Activated CD4-positive, CD25-positive, alpha-beta regulatory T cell treated with anti-CD3 and anti-CD28 coated beads, Interleukin-2, amount 50 U/mL, for 24 hours (primary cell): ENCODE results near the gene CFAP157.

Experiments used
- ATAC-seq, 2 donors: fragments of 150-1000 bp; cut with Tn5 transposase; one replicate each; pipeline ENCODE4 v1.10.0; 2021; ENCODE audit warnings: mild to moderate bottlenecking in 1 of 2, moderate library complexity in 1 of 2

CFAP157 gene

DNA sequence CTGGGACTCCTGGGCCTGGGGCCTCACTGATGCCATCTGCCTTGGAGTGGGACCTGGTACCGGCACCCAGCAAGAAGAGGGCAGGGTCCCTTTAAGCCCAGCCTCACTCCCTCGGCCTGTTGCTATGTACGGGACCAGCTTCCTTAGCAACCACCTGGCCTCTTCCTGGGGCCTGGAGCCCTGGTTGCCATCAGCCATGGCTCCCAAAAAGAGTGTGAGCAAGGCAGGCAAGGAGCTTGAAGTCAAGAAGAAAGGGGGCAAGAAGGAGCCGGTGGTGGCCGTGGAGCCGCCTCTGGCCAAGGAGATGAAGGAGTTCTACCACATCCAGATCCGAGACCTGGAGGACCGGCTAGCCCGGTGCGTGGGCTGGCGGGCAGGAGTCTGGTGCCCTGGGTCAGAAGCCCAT is at the start of gene CFAP157:
TSS of gene CFAP157 (plus strand) at position 153 of the 406 bp plus-strand sequence. CDS start at position 197, 44 bp downstream.
- no peak for ATAC-seq

DNA sequence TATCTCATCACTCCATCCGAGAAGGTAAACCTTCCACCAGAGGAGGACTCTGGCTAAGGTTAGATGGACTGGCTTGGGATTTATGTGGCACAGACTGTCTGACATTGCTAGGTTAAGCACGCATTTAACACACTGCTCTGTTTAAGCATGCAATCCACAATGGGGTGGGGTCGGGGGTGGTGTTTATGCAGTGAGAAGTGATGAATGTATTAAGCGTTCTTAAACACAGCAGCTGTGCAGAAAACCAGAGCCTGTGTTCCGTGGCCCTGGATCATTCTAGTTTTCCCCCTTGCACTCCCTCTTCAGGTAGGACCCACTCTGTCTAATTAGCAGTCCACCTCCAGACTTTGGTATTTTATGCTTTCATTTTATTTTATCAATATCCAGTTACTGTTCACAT is 48.4 kb upstream of the CFAP157 start:
- ATAC-seq = no peak

DNA sequence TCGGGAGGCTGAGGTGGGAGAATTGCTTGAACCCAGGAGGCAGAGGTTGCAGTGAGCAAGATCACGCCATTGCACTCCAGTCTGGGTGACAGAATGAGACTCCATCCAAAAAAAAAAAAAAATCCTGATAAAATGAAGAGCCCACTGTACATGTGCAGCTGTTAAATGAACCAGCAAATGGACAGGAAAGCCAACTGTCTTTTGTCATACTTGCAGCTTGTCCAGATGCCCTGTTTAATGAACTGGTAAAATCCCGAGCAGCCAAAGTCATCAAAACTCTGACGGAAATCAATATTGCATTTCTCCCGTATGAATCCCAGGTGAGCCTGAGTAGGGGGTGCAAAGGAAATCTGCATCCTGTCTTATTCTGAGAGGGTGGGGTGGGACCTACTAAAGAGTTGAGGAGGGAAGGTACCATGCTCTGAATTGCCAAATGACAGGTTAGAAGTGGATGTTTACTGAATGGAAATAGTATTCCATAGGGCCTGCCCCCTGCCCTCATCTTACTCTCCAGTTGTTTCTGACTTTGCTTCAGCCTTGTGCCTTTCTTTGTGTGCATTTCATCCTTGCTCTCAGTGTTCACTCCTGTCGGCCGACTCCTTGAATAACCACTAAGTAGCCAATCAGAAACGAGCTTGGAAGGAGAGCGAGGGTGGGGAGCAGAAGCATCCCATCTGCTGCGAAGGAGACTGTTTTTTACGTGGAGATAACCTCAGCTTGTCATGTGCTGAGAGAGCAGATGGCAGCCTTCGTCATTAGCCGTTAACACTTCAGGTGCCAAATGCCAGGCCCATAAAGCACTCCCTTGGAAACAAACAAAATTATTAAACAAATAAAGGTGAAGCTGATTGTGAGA is 45.7 kb upstream of the CFAP157 start:
- ATAC-seq = no peak

DNA sequence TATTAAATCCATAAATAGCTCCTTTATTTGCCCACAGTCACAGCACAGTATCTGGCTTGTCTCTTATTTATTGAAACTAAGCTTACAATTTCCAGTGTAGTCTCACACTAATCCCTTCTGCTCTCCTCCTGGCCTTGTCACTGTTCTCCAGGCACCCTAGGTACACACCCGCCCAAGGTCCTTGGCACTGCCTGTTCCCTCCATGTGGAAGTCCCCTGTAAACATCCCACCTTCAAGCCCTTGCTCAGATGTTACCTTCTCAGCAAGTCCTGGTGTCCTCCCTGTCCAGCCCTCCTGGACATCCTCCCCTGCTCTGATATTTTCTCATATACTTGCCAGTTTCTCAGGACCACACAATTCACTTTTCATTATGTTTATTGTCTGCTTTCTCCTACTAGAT is 44.2 kb upstream of the CFAP157 start:
- no peak for ATAC-seq

DNA sequence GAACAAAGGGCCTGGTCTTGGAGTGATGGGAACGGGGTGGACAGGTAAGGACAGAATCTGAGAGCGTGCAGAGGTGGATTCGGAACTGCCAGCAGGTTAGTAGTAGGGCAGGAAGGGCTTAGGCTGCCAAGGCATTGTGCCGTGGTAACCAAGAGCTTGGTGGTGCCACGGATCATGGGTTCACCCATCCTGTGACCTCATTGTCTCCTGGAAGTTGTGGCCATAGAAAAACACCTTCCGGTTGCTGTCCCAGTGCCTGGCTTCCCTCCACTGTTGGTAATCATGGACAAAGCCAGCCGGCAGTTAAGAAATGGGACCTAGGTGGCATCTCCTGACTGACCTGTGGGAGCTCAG is 42.5 kb upstream of the CFAP157 start:
- no peak for ATAC-seq

DNA sequence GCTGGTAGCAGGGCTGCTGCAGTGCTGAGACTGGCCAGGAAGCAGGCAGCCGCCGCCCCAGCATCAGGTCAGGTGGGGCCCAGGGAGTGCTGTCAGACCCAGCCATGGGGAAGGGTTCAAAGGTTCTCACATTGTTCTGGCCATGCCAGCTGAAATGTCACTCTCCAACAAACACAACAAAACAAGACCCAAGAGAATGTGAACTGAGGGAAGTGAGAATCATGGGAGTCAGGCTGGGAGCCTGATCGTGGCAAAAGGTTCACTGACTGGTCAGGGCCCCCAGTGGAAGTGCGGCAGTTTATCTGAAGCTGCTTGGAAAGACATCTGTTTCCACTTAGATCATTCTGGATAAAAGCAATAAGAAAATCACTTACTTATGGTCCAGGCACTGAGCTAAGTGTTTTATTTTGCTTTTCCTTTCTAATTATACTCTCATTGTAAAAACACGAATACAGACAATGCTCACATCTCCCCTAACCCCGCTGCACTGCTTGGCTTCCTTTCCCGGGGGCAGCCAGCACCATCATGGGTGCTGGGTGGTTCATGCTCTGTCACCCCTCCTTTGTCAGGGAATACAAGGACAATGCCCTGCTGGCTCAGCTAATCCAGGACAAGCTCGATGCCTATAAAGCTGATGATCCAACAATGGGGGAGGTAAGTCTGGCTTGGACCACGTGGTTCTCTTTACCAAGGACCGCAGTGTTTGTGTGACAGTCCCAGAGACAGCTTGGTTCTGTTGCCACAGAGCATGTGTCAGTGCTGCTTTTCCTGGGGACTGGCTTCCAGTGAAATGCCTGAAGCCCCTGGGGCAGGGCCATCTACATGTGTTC is 41.9 kb upstream of the CFAP157 start:
- ATAC-seq = no peak

DNA sequence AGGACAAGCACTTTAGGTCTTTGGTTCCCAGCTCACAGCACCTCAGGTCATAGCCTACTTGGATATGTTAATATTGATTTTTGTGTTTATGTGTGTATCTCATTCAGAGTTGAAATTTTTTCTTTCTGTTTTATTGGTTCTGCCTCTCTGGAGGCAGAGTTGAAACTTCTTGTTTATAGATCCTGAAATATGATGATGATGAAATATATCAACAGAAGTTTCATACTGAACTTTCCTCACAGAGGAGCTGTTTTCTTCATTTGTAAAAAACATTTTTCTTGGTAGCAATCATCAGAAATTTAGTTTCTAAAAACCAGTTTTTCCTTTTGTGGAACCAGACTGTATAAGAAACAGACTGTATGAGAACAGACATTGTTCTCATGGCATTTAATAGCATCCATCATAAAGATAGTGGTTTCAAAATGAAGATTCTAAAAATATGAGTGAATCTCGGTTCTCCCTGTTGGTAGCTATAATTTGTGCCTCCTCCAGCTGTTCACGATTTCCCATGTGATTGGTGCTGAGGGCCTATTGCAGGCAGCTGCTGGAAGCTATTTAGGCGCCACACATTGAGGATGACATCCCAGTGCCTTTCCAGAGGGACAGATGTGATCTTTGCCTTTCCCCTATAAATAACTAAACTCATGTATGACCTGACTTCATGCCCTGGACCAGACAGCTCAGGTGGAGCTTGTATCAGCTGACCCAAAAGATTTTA is 39.5 kb upstream of the CFAP157 start:
- ATAC-seq = no peak

DNA sequence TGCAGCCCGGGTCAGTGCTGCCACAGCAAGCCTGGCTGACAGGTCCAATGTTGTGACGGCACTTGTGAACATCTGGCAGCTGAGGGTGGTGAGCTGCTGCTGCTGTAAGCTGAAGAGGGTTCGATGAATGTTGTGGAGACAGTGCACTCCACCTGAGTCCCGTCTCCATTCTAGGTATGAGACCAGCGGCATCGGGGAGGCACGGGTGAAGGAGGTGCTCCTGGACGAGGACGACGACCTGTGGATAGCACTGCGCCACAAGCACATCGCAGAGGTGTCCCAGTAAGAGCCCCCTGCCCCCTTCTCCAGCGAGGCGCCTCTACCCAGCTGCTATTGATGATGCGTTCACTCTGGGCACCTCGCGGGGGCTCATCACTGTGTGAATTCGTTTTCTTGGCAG is 38.9 kb upstream of the CFAP157 start:
- ATAC-seq = no peak

DNA sequence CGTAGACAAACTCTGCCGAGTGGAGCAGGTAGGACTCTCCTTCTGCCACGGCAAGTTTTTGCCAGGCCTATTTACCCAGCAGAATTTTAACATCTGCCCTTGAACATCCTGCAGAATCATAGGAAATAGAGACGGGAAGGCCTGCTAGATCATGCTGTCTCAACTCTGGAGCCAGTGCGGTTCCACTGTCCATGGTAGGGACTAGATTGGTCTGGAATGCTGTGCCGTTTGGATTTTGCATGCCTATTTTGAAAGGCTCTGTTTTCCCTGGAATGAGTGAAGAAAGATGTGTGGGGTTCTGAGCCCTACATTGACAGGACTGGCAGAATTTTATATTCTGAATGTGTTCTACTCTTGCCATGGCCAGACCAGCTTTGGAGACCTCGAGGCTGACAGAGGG is 33.6 kb upstream of the CFAP157 start:
- no peak for ATAC-seq

DNA sequence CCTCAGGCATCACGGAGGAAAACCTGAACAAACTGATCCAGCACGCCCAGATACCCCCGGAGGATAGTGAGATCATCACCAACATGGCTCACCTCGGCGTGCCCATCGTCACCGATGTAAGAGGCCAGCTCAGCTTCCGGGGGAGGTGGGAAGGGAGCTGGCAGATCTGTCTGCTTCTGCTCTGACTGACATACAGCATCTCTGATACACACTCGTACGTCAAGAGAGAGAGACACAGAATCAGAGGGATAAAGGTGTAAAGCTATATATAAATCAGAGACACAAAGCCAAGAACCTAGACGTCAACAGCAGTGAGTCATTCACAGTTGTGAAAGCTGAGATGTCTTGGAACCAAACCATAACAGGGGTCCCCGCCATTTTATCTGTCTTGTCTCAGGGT is 30.1 kb upstream of the CFAP157 start:
- no peak for ATAC-seq

DNA sequence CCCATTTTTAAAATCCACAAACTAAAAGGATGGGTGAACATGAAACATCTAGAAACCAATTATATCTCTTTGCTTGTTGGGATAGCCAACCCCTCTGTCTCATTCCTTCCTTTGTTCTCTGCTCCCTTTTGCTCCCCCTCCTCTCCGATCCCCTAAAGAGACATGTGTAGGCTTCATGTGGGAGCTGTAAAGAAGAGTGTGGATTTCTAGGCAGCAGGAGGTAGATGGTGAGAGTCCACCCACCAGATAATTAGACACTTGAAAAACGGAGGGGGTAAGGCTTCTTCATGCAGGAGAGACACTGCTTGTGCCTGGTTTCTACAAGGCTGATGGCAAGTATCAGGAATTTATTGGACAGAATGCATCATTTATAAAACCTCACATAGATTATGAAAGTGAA is 27.3 kb upstream of the CFAP157 start:
- no peak for ATAC-seq

DNA sequence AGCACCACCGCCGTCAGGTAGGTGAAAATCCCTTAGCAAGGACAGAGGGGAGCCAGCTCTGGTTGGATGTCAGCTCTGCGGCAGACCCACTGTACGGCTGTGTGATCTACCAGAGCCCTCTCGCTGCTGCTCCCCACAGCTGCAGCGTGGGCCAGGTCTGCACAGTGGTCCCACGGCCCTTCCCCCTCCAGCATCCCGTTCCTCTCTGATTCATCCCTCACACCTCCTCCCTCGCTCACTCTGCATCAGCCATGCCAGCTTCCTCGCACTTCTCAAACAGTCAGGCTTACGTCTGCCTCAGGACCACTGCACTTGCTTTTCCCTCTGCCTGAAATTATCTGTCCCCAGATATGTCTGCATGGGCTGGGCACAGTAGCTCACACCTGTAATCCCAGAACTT is 26.6 kb upstream of the CFAP157 start:
- ATAC-seq = no peak

DNA sequence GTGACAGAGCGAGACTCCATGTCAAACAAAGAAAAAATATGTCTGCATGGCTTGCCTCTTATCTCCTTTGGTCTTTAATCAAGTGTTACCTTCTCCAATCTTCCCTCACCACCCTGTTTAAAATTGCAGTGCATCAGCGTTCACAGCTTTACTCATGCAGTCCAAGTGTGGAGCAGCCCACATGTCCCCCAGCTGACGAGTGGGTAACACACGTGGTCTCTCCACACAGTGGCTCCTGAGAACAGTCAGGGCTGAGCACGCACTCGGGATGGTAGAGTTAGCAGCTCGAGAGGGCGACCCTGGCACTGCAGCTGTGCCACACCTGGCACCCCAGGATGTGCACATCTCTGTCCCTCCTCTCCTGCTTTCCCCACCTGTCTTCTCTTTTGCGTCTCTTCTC is 25.9 kb upstream of the CFAP157 start:
- no peak for ATAC-seq

DNA sequence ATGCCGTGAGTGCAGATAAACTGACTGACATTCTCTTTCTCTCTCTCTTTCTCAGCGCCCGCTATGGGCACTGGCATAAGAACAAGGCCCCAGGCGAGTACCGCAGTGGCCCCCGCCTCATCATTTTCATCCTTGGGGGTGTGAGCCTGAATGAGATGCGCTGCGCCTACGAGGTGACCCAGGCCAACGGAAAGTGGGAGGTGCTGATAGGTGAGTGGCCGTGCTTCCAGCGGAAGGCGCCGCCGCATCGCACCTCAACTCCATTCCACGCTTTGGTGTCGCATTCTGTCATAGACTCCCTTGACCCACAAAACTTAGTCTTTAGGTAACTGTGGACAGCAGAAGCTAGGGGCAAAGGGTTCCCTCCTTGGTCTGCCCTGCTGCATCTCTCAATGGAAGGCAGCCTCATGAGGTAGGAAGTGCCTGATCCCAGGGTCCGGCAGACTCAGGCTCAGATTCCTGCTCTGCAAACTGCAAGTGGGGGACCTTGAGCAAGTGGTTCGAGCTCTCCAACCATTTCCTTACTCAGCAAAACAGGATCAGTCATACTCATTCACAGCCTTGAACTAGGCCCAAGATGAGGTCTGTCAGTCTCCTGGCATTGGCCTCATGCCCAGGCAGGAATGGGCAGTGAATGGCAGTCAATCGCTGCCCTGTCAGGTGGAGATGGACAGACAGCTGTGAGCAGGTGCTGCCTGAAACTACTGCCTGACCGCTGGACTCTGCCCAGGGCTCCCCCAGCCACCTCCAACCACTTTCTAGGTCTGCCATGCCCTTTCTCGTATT is 24.2 kb upstream of the CFAP157 start:
- no peak for ATAC-seq

DNA sequence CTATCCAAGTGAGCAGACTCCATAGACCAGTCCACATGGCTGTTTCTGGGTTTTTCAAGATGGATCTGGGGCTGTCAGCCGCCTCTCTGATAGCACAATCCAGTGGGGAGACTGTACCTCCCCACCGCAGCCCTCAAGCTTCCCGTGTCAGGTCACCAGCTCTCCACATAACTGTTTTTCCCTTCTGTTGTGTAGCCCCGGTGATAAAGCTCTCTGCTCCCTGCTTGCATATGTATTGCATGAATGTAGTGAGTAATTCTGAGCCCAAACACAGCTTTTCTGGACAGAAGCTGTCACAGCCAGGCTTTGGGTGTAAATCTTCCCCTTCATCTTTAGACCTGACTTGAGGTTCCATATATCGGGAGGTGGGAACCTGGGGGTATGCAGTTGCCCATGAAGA is 23.1 kb upstream of the CFAP157 start:
- no peak for ATAC-seq

DNA sequence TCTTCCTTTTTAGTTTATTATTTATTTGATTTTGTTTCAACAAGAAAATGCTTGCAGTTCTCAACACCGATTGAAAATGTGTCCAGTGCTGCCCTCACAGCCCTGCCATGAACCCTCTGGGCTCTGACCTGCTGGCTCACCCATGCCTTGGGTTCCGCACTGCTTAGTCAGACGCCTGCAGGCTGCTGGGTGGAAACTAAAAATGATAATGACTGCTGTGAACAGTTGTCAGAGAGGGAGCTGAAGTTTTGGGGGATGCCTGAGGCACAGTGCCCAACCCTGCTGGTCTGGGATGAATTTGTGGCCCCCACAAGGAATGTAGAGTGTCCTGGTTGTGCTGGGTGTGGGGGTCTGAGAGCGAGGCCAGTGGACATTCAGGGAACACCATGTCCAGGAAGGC is 22.2 kb upstream of the CFAP157 start:
- ATAC-seq = no peak

DNA sequence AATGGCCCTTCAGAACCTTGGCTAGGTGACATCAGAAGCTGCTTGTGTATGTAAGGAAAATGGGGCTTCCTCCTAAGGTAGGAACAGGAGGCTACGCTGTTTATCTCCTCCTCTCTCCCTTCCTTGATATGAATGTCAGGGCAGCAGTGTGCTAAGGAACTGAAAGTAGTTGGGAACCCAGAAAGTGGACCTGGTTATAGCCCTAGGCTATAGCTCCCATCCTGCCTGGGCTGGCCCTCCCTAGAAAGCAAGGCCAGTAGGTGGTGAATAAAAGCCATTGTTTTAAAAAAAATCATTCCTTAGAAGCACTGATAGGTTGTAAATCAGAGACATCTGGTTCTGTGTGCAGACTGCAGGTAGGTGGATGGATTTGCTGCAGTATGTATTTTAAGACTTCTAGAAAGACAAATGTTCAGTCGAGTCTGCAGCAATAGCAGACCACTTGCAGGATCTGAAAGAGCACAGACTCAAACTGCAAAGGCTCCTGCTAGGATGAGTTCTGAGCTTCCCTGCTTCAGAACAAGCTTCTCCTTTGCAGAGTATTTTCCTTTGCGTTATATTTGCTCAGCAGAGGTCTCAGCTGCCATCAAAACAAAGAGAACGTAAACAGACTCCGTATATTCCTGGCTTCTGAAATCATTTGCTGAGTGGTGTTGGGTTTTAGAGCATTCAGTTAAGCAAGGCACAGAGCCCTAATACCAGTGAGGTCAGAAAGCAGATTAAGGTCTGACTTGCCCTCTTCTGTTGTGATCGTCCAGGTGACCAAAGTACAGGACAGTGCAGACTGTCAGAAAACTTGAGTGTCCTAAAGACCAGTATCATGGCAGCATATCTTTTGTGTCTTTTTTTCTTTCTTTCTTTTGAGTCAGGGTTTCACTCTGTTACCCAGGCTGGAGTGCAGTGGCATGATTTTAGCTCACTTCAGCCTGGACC is 20.1 kb upstream of the CFAP157 start:
- no peak for ATAC-seq

DNA sequence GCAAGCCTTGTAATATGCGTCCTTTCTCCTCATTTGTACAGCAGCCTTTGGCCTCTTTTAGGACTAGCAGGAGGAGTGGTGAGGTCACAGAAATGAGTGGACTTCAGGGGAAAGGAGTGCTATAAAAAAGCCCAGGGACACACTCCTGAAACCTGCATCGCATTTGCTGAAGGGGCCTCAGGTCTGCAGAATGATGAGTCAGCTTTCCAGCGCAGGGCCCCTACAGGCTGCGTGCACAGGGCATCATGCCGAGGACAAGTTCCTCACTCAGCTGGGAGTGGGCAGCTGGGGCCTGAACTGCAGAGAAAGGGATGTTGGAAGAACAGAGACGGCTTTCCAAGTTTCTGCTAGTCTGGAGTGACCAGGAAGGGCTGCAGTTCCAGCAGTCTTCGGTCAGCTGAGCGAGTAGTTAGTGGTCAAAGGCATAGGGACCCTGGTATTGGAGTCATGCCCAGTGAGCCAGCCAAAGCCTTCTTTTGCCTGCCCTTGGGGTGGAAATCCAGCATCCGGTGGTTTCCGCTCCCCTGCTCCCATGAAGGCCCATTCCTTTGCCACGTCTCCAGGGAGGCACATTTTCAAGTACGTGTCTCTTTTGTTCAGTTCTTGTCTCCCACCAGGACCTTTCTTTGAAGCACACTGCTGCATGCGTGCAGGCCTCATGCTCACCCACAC is 17.3 kb upstream of the CFAP157 start:
- ATAC-seq = no peak

DNA sequence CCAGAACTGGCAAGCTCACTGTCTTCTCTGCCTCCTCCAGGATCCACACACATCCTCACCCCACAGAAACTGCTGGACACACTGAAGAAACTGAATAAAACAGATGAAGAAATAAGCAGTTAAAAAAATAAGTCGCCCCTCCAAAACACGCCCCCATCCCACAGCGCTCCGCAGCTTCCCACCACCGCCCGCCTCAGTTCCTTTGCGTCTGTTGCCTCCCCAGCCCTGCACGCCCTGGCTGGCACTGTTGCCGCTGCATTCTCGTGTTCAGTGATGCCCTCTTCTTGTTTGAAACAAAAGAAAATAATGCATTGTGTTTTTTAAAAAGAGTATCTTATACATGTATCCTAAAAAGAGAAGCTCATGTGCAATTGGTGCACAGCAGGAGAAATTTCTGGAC is 16.1 kb upstream of the CFAP157 start:
- ATAC-seq = no peak

DNA sequence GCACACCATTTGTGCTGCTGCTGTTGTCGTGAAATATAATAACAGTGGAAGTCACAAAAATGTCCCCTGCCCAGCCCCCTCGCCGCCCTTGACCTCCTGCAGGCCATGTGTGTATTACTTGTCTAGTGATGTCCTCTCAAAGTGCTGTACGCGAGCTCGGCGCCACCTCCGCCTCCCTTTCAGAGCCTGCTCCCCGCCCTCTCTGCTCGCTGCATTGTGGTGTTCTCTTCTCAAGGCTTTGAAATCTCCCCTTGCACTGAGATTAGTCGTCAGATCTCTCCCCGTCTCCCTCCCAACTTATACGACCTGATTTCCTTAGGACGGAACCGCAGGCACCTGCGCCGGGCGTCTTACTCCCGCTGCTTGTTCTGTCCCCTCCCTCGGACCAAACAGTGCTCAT is 14.7 kb upstream of the CFAP157 start:
- no peak for ATAC-seq

DNA sequence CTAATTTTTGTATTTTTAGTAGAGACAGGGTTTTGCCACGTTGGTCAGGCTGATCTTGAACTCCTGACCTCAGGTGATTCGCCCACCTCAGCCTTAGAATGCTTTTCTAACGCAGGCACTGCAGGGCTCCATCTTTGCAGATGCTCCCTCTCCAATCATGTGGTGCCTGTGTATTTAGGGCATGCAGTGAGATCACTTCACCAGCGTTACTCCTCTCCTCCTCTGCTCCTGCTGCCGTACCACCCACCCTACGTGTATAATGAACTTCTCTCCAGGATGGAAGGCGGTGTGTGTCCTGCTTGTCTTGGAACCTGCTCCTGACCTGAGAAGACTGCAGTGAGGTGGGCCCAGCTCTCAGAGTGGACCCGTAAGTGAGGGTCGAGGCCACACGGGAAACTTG is 13.6 kb upstream of the CFAP157 start:
- ATAC-seq = no peak
